HepG2 (cell line): ENCODE results near the gene SLC66A3. TPM values are rescaled to one million over a fixed set of nuclear protein-coding genes. Genes with fewer than 3 reads are reported as not detected.

Source experiments
- EEA1 ChIP-seq: sonication (generic); formaldehyde crosslinking; IDR thresholded peaks from 2 replicates; pipeline ENCODE4 v1.5.1; 2020; ENCODE audit warnings: mild to moderate bottlenecking, missing genetic modification reagents, borderline replicate concordance
- ELF3 ChIP-seq: IDR thresholded peaks from 2 replicates; pipeline ENCODE4 v1.6.1; 2016; ENCODE audit warnings: missing genetic modification reagents, missing compliant biosample characterization
- FOXC1 ChIP-seq: sonication (generic); formaldehyde crosslinking; IDR thresholded peaks from 2 replicates; pipeline ENCODE4 v1.8.0; 2022; ENCODE audit warnings: mild to moderate bottlenecking, missing genetic modification reagents, borderline replicate concordance
- KDM1A ChIP-seq: IDR thresholded peaks from 2 replicates; pipeline ENCODE4 v1.6.1; 2016; ENCODE audit warnings: missing compliant biosample characterization
- KDM5B ChIP-seq: sonication (generic); formaldehyde crosslinking; IDR thresholded peaks from 2 replicates; pipeline ENCODE4 v1.4.0; 2020; ENCODE audit warnings: missing genetic modification reagents, mild to moderate bottlenecking, borderline replicate concordance
- KLF12 ChIP-seq: sonication (generic); formaldehyde crosslinking; IDR thresholded peaks from 2 replicates; pipeline ENCODE4 v1.4.0; 2020; ENCODE audit warnings: missing genetic modification reagents, borderline replicate concordance
- KLF16 ChIP-seq, 2 experiments: sonication (generic) in 1 of 2; formaldehyde crosslinking in 1 of 2; IDR thresholded peaks; 2 replicates each; pipeline versions ENCODE4 v1.6.1 to v1.8.0; 2016 to 2023; ENCODE audit warnings: missing genetic modification reagents in 2 of 2, missing compliant biosample characterization in 1 of 2
- KMT2B ChIP-seq: IDR thresholded peaks from 2 replicates; pipeline ENCODE4 v1.6.1; 2016; ENCODE audit warnings: missing genetic modification reagents, missing compliant biosample characterization
- MED1 ChIP-seq: sonication (generic); formaldehyde crosslinking; IDR thresholded peaks from 2 replicates; pipeline ENCODE4 v1.4.0; 2020; ENCODE audit warnings: missing genetic modification reagents
- NFYB ChIP-seq: sonication (generic); formaldehyde crosslinking; IDR thresholded peaks from 2 replicates; pipeline ENCODE4 v1.4.0; 2020; ENCODE audit warnings: missing genetic modification reagents
- PCBP2 ChIP-seq: fragments of 200-400 bp; formaldehyde crosslinking; optimal IDR thresholded peaks from 2 replicates; pipeline ENCODE3; 2018; ENCODE audit warnings: low read length, low read depth; ENCODE audit not compliant: poor library complexity, severe bottlenecking
- PITX1 ChIP-seq: sonication (generic); formaldehyde crosslinking; IDR thresholded peaks from 2 replicates; pipeline ENCODE4 v1.5.1; 2020; ENCODE audit warnings: mild to moderate bottlenecking, missing genetic modification reagents
- RBM39 ChIP-seq: fragments of 200-400 bp; formaldehyde crosslinking; IDR thresholded peaks from one replicate; pipeline ENCODE4 v1.6.1; 2018; ENCODE audit warnings: antibody characterized with exemption, mild to moderate bottlenecking, low read depth, low read length; ENCODE audit not compliant: poor library complexity, severe bottlenecking
- RCOR2 ChIP-seq: IDR thresholded peaks from 2 replicates; pipeline ENCODE4 v1.6.1; 2016; ENCODE audit warnings: missing biosample characterization, missing genetic modification reagents
- SIX1 ChIP-seq: sonication (generic); formaldehyde crosslinking; IDR thresholded peaks from 2 replicates; pipeline ENCODE4 v1.4.0; 2020; ENCODE audit warnings: missing genetic modification reagents, borderline replicate concordance
- SMAD1 ChIP-seq: sonication (generic); formaldehyde crosslinking; IDR thresholded peaks from 2 replicates; pipeline ENCODE4 v1.4.0; 2020; ENCODE audit warnings: missing genetic modification reagents, low read depth, mild to moderate bottlenecking, borderline replicate concordance
- SP2 ChIP-seq: sonication (generic); formaldehyde crosslinking; IDR thresholded peaks from 2 replicates; pipeline ENCODE4 v1.5.1; 2020; ENCODE audit warnings: mild to moderate bottlenecking, missing genetic modification reagents
- TFAP4 ChIP-seq: sonication (generic); IDR thresholded peaks from 2 replicates; pipeline ENCODE4 v1.6.1; 2016; ENCODE audit warnings: low read depth, borderline replicate concordance
- U2AF2 ChIP-seq: fragments of 200-400 bp; formaldehyde crosslinking; IDR thresholded peaks from 2 replicates; pipeline ENCODE4 v1.6.1; 2017; ENCODE audit warnings: low read depth, mild to moderate bottlenecking, low read length
- USF2 ChIP-seq, 2 experiments: sonication (generic) in 1 of 2; formaldehyde crosslinking in 1 of 2; IDR thresholded peaks; 2 replicates each; pipeline versions ENCODE4 v1.5.1 to v1.6.1; 2011 to 2020; ENCODE audit warnings: borderline replicate concordance in 1 of 2, low read depth in 1 of 2, low read length in 1 of 2, mild to moderate bottlenecking in 1 of 2, missing genetic modification reagents in 1 of 2, moderate library complexity in 1 of 2
- ZMYM3 ChIP-seq: sonication (generic); formaldehyde crosslinking; IDR thresholded peaks from 2 replicates; pipeline ENCODE4 v1.5.1; 2020; ENCODE audit warnings: mild to moderate bottlenecking, missing genetic modification reagents
- ZNF180 ChIP-seq: sonication (generic); formaldehyde crosslinking; IDR thresholded peaks from 2 replicates; pipeline ENCODE4 v1.4.0; 2020; ENCODE audit warnings: low read depth, missing genetic modification reagents, borderline replicate concordance
- ZNF704 ChIP-seq: sonication (generic); formaldehyde crosslinking; IDR thresholded peaks from 2 replicates; pipeline ENCODE4 v1.8.1; 2023; ENCODE audit warnings: mild to moderate bottlenecking, inconsistent platforms, moderate library complexity, missing genetic modification reagents, borderline replicate concordance
- ZNF788 ChIP-seq: sonication (generic); formaldehyde crosslinking; IDR thresholded peaks from 2 replicates; pipeline ENCODE4 v1.5.0; 2020; ENCODE audit warnings: mild to moderate bottlenecking, missing genetic modification reagents, borderline replicate concordance
- ZSCAN31 ChIP-seq: sonication (generic); formaldehyde crosslinking; IDR thresholded peaks from 2 replicates; pipeline ENCODE4 v1.5.0; 2020; ENCODE audit warnings: low read depth, mild to moderate bottlenecking, missing genetic modification reagents
- polyA plus RNA-seq, 8 experiments: library from polyadenylated mRNA; depleted of rRNA in 3 of 8; stranded (reverse) in 7 of 8; unstranded in 1 of 8; fragments of >200 nt; fragmentation: Illumina TruSeq in 4 of 8; extraction: Trizol in 4 of 8; gene quantifications; 2 replicates each; pipeline versions ENCODE4 v1.2.1 to v1.2.3, GENCODE V29; 2011 to 2016; ENCODE audit warnings: low read depth in 4 of 8, missing spikeins in 1 of 8, mixed read lengths in 1 of 8; ENCODE audit not compliant: insufficient read depth in 1 of 8
- total RNA-seq, 5 experiments: library from RNA; depleted of rRNA; stranded (reverse); fragments of >200 nt; fragmentation: Illumina TruSeq; extraction: Trizol; gene quantifications; 2 replicates each; pipeline ENCODE4 v1.2.3, GENCODE V29; 2016; ENCODE audit warnings: low read depth in 1 of 5

Gene SLC66A3
- total and polyA plus RNA-seq, 2 of the 13 experiments (the other 11 are each of a cell fraction or from before 2014, with no cell fraction given) = 2.2 to 3.7 TPM

- TF ChIP-seq NFYB (CRISPR knock-in tag) = peak; percentile 35; the same call in 1 of the 2 replicates
- TF ChIP-seq MED1 = peak; percentile 49; the same call in 1 of the 2 replicates
- peak; percentile 13; the same call in 1 of the 2 replicates for TF ChIP-seq KMT2B (CRISPR knock-in tag)
- no peak for TF ChIP-seq ZNF180 (CRISPR knock-in tag)
- TF ChIP-seq RCOR2 (CRISPR knock-in tag) = peak; percentile 53; the same call in 1 of the 2 replicates
- peak; percentile 65 for TF ChIP-seq RBM39
- peak in 1 of 2 experiments; percentile 52; a peak in 1 of 4 replicates for TF ChIP-seq KLF16 (CRISPR knock-in tag; IDR thresholded peaks at IDR 0.05)
- TF ChIP-seq FOXC1 (CRISPR knock-in tag) = peak; percentile 90
- no peak for TF ChIP-seq U2AF2
- peak; percentile 15; the same call in 1 of the 2 replicates for TF ChIP-seq TFAP4
- TF ChIP-seq ZNF704 (CRISPR knock-in tag) = 0 out of 2 replicates have a peak, but pooled peaks have one; percentile 22
- TF ChIP-seq ZNF788 (CRISPR knock-in tag) = peak; percentile 91; the same call in 1 of the 2 replicates
- TF ChIP-seq ZMYM3 (CRISPR knock-in tag) = peak; percentile 91
- peak; percentile 85 for TF ChIP-seq ELF3 (CRISPR knock-in tag)
- peak; percentile 93 for TF ChIP-seq ZSCAN31 (CRISPR knock-in tag)
- TF ChIP-seq SP2 (CRISPR knock-in tag) = peak; percentile 20; the same call in 1 of the 2 replicates
- peak; percentile 87 for TF ChIP-seq EEA1
- peak; percentile 83; the same call in 1 of the 2 replicates for TF ChIP-seq KDM1A (CRISPR knock-in tag)
- TF ChIP-seq SIX1 (CRISPR knock-in tag) = peak; percentile 54; the same call in 1 of the 2 replicates
- peak; percentile 85; the same call in 1 of the 2 replicates for TF ChIP-seq KLF12 (CRISPR knock-in tag)
- peak; percentile 92 for TF ChIP-seq KDM5B (CRISPR knock-in tag)
- no peak for TF ChIP-seq PCBP2
- peak; percentile 58; the same call in 1 of the 2 replicates for TF ChIP-seq PITX1 (CRISPR knock-in tag)
- TF ChIP-seq SMAD1 (CRISPR knock-in tag) = peak; percentile 77; the same call in 1 of the 2 replicates
- no peak for TF ChIP-seq USF2 (IDR thresholded peaks at IDR 0.05; ENCODE audit: low read depth, low read length)
- no peak for TF ChIP-seq USF2 (CRISPR knock-in tag; IDR thresholded peaks at IDR 0.05; ENCODE audit: borderline replicate concordance)
Observed at GRCh38 chr2:11155381-11156035, at the start of gene SLC66A3 (continued).
